IPS DF 4.7 (cell line): ENCODE measurements around the gene LYRM9.
"Not testable (repeated sequence)": the region's sequence is repeated elsewhere in the genome, so short reads cannot be mapped to it uniquely, and the experiment has no call there.

ENCODE experiments used
- DNase-seq: peaks from one replicate; pipeline ENCODE4 v3.0.0-alpha.2; 2013; ENCODE audit warnings: low spot score; ENCODE audit errors: extremely low read depth

Gene LYRM9

DNA sequence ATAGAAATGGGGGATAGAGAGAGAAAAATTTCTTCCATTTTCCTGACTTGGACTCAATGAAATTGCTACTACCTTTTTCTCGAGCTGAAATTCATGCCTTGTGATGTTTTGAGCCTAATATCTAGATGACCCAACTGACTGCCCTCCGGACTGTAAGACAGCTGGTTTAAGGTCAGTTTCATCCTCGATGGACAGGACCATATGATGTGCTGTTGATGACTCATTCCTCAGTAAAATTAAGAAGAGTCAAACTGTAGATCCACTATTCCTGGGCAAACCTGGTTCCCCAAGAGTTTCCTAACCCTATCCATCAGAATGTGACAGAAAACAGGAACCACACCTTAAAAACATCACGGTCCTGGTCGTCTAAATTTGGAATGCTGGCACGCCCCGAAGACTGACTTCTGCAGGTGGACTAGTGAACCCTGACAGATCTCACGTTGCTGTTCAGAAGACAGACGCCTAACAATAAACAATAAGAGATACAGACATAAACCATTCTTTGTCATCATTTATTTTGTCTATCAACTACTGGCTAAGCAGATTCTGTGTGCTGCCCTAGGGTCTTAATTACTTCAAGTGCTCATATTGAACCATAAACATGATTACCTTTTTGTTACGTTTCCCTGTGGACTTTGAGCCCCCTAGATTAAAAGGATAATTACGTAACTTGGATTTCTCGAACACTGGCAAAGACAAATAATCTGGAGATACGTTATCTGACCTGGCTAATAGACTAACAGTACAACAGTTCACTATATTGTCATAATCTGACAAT lies 47.7 kb downstream of the LYRM9 start:
- DNase-seq: no peak

DNA sequence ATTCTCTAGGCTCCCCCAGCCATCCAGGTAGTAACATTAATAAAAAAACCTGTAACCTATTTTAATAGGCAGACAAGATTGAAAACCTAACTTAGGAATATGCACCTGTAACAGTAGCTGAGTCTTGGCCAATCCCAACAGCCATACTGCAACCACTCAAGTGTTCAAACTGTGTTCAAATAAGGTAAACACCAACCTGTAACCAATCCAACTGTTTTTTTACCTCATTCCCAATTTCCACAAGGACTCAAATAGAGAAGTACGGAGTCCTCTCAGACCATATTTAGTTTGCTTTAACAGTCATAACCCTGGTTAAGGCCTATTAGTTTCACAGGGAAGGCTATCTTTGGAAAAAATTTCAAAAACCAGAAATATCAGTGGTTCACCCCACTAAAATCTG lies 52.5 kb downstream of the LYRM9 start:
- no peak for DNase-seq

DNA sequence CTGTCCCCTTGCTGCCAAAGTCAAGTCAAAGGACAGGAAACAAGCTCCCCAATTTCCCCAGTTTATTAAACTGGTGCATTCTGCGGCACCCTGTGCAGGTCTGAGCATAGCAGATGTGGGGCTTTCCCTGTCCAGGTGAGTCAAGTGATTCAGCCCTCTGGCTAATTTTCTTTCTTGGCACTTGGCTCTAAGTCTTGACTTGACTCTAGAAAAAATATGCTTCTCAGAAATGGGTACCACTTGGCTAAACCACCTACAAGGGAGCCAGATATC lies 52.8 kb downstream of the LYRM9 start:
- DNase-seq: not testable (repeated sequence)

DNA sequence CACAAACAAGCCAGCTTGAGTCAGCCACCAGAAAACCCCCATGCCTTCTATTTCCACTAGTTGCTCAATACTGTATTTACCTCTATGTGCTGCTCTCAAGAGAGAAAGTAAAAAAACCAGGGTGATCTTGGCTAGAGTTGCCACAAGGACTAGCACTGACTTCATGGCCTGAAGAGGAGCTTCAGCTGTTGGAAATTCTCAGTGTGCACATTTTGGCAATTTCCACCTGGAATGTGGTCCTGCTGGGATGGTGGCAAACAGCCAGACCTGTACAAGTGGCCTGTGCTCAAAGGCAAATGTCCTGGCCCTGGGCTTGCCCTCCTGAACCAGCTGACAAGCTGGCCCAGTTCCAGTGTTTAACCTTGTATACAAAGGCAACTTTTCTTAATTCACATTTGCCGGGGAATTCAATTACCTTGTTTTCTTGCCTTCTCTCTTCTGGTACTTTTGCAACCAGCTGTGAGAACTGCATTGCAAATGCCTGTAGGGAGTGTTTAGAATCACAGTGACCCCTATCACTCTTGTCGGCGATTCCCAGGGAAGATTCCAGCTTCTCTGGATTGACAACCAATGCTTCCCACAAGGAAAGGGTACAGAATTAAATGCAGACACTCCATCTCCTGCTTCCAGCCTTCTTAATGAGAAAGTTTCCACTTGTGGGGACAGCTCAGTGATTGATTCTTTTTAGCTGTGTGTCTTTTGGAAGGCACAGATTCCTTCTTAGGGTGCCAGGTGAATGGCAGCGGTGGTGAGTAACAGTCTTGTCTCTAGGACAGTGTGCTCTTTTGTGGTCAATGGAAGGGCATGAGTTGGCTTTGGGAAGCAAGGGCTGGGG lies 53.4 kb downstream of the LYRM9 start:
- DNase-seq: not testable (repeated sequence)

DNA sequence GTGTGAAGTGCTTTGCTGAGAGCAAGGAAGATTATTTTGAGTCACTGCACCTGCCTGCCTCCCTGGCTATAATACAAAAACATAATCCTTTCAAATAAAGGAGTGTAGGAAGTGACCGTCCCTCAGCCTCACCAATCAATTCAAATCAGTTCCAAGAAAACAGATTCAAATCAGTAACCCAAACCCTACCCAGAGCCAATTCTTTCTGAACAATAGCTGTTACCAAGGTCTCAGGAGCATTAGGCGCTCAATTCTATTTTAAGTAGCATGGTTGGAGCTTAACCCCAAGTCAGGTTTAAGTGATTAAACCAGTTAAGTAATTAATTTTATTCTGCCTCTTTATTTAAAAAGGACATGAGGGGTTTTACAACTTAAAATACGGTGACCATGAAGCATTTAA lies 54.6 kb downstream of the LYRM9 start:
- DNase-seq: not testable (repeated sequence)

DNA sequence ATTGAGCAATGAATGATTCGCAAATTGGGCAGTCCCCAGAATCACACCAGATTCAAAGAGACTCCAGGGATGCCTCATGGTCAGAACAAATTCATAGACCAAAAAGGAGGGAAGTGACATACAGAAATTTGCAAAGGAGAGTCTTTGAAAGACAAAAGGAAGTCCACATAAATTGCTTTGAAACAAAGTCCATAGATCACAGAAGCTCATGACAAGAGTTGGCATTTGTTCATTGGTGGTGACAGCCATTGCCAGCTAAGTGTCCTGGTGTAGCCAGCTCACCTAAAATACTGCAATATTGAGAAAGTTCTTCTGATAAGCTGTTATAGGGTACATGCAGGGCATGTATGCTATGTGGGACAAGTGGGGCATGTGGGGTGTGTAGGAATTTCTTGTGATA lies 55.4 kb downstream of the LYRM9 start:
- not testable (repeated sequence) for DNase-seq

DNA sequence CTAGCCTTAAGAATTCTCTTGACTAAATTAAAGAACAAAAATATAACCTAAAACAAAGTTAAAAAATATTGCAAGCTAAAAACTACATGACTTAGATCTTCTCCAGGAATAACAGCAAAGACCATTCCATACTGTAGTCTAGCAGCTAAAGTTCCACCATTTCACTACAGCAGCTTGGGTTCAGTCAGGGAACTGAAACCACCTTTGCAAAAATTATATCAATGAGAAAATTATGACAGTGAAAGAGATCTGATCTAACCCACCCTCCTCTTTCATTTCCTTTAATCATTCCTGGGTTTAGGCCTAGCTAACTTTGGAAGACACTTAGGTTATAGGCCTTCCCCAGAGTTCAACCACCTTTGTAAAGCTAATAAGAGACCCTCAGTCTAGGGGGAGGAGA lies 56.5 kb downstream of the LYRM9 start:
- DNase-seq: no peak

DNA sequence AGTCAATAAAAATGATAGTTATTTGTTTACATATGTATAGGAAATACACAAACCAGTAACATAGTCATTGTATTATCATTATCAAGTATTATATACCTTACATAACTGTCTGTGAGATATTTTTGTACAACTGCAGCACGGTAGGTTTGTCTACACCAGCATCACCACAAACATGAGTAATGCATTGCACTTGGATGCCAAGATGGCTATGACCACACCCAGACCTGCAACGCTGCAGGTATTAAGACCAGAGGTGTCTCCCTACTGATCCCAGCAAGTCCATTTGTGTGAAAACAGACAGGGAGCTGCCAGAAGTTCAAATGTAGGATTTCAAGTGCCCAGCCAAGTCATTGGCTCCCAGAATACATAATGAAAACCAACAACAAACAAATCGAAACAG lies 58.6 kb downstream of the LYRM9 start:
- DNase-seq: no peak

DNA sequence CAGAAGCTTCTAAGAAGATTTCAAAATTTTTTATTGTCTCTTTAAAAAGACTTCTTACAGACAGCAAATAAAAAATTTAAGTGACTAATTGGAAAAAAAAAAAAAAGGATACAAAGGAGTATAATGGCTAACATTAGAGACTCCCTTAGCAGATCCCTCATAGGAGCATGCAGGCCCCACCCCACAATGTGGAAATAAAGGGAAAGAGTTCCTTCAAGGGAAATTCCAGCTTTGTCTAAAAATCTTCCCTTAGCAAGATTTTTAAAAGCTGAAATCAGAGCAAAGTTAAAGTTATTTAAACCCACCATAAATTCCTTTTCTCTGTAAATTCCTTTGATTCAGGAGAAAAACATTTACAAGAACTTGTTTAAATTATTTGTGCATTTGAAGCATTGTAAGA lies 60.3 kb downstream of the LYRM9 start:
- DNase-seq: no peak

DNA sequence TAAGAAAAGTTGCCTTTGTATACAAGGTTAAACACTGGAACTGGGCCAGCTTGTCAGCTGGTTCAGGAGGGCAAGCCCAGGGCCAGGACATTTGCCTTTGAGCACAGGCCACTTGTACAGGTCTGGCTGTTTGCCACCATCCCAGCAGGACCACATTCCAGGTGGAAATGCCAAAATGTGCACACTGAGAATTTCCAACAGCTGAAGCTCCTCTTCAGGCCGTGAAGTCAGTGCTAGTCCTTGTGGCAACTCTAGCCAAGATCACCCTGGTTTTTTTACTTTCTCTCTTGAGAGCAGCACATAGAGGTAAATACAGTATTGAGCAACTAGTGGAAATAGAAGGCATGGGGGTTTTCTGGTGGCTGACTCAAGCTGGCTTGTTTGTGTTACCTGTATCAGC lies 63.3 kb downstream of the LYRM9 start:
- not testable (repeated sequence) for DNase-seq

DNA sequence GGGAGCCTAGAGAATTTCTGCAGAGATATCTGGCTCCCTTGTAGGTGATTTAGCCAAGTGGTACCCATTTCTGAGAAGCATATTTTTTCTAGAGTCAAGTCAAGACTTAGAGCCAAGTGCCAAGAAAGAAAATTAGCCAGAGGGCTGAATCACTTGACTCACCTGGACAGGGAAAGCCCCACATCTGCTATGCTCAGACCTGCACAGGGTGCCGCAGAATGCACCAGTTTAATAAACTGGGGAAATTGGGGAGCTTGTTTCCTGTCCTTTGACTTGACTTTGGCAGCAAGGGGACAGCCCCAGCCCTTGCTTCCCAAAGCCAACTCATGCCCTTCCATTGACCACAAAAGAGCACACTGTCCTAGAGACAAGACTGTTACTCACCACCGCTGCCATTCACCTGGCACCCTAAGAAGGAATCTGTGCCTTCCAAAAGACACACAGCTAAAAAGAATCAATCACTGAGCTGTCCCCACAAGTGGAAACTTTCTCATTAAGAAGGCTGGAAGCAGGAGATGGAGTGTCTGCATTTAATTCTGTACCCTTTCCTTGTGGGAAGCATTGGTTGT lies 63.9 kb downstream of the LYRM9 start:
- DNase-seq: not testable (repeated sequence)
